ENCODE measurements around the gene ST7.

The ST7 gene

GRCh38 chr7:117127585-117128168, 174.4 kb downstream of the ST7 start:
- DNase-seq (ENCODE audit: low read depth, low spot score): peak; percentile 45

DNA sequence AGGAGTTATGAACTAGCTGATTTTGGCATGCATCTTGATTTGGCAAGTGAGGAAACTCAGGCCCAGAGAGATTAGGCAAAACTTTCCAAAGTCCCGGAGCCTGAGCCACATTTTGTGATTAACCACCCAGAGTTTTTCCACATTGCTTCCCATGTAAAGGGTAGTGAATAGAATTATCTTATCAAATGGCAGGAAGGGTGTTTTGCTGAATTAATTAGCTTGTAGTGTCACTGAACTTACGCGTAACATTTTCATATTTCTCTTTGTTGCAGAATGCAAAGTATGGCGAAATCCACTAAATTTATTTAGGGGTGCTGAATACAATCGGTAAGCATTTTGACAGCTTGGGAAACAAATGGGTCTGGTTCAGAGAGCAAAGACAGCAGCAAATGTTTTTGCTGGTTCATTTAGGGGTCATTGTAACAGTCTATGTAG, 176.2 kb downstream of the ST7 start:
- DNase-seq (ENCODE audit: low read depth, low spot score): no peak

GRCh38 chr7:117130262-117130661, 177.0 kb downstream of the ST7 start:
- no peak for DNase-seq (ENCODE audit: low read depth, low spot score)

DNA sequence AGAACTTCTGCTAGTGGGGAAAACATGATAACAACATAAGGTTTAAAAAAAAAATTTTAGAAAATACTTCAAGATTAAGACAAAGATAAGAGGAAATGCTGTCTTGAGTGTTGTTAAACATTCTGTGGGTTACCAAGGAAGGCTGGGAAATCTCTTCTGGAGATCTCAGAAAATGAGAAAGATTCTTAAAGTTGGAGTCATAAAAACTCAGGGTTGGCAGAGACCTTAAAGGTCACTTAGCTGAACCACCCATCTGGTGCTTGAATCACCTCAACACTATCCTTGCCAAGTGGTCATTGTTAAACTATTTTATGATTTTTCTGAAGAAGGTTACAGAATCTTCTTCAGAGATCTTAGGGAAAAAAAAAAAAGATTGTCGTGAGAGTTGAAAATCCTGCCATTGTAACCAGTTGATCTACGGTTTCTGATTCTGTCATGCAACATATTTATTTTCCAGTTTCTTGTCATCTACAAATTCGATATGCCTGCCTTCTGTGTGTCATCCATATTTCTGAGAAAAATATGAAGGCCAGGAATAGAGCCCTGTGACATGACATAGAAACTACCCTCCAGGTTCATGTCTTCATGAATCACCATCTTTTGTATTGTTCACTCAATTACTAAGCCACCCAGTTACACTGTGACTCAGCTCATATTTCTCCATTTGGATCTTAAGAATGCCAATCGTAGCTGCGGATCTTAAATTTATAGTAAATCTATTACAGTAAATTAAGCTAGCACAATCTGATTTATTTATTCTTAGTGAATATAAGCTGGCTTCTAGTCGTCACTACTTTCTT, 179.2 kb downstream of the ST7 start:
- DNase-seq (ENCODE audit: low read depth, low spot score): no peak

DNA sequence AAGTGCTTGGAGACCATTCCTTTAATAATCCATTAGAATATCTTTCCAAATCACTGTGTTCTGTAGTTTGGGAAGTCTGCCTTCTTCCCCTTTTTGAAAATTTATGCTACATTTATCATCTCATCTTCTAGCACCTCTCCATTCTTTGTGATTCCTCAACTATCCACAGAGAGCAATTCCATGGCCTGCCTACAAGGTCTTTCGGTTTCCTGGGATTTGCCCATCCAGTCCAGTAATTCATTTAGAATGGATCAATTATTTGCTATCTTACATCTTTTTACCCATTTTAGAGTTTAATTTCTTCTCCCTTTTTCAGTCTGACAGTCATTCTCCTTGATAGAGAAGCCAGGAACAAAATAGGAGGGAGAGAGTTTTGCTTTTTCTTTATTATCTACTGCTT, 179.8 kb downstream of the ST7 start:
- DNase-seq (ENCODE audit: low read depth, low spot score): no peak

DNA sequence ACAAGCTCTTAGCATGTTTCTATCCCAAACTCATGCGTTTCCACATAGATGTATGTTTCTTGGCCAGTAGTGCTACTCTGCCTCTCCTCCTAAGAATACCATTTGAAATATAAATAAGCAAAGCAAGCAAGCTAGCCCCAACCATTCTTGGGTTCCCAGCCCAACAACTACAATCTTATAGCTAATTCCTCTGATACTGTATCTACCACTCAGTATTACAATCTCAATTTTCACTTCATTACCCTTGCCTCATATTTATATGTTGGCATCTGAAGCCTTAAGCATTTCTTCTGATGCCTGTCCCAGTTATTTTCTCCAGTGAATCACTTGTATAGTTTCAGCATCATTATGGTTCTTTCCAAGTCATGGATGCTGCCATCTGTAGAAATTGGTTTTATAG, 181.1 kb downstream of the ST7 start:
- no peak for DNase-seq (ENCODE audit: low read depth, low spot score)

DNA sequence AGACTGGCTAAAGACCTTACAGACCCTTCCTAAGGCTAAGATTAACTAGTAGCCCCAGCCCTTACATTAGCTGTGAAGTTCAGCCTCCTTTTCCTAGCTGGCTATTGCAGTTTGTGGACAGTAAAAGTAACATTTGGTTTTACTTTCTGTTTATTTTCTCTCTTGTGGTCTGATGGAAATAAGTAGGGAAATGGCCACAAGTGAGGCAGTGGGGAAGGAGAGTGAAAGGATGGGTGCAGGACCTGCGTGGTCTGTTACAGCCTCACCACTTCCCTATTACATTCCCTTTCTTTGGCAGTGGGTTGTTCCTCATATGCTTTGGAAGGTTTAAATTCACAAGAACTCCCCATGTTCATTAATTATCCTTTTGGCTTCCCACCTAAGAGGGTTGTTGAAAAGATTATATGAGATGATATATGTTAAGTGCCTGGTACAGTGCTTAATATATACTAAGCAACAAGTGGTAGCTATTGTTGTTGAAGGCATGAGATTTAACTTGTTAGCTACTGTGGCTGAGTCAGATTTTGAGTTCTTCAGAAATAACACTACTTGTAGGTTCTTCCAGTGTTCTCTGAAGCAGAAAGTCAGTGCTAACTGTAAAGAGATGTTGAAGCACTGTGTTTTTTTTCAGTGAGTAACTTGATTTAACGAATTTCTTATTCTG, 181.7 kb downstream of the ST7 start:
- no peak for DNase-seq (ENCODE audit: low read depth, low spot score)

DNA sequence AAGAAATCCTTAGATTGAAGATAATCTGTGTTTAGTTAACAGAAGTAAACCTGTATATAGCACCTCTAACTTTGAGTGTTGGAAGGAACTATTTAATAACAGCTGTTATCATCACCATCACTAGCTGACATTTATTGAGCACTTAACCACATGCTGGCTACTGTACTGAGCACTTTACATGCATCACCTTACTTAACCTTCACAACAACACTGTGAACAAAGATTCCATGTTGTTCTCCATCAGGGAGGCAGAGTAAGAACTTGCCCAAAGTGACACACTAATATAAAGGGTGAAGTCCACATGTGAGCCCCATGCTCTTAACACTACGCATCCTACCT, 182.2 kb downstream of the ST7 start:
- DNase-seq (ENCODE audit: low read depth, low spot score): no peak

- no peak for DNase-seq (ENCODE audit: low read depth, low spot score)
These were observed 184.6 kb downstream of the ST7 start for GRCh38 chr7:117137868-117138267.

DNA sequence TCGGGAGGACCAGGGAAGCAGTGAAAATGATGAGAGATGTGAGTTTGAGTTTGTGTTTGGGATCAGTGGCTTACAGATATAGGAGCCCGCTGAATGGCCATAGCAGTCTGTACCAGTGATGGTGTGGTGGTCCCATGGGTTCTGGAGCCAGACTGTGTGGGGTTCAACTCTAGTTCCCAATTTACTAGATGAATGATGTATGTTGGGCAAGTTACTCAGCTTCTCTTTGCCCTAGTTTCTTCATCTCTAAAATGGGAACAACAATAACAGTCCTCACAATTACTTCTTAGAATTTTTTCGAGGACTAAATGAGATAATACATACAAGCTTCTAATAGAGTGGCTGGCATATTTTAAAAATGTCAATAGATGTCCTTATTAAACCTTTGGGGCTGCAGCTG, 185.2 kb downstream of the ST7 start:
- DNase-seq (ENCODE audit: low read depth, low spot score): no peak

DNA sequence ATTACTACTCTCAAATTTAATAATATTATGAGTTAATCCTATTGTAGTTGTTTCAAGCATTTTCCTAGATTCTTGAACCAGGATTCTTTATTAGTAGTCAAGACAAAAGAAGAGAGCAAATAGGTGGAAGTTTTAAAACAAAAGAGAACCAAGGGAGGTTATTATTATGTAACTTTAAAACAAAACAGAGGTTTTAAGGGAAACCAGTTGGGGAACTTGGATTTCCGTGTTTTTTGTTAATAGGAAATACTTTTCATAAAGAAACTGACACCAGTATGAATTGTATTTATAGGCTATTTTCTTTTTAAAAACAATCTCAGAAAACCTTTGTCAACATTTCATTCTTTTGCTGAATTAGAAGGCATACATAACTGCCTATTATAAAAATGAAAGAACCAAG, 185.7 kb downstream of the ST7 start:
- DNase-seq (ENCODE audit: low read depth, low spot score): no peak

- DNase-seq (ENCODE audit: low read depth, low spot score): no peak
These were observed 186.2 kb downstream of the ST7 start for GRCh38 chr7:117139397-117139984.

DNA sequence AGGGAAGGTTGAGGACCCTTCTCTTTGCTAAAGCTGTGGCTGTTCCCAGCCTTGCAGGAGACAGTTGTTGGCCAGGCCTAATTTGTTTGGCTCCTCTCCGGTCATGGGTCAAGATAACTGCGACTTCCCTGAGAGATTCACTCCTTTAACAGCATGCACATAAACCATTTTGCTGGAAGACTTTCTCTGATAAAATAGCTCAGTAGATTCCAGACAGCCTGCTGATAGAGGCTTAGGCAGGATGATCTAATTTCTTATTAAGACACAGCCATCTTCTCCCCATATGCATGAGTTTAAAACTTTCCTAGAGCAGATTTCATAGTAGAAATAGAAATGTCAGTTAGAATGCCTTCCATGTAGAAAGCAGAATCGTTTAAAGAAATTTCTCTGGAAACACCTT, 187.6 kb downstream of the ST7 start:
- DNase-seq (ENCODE audit: low read depth, low spot score): no peak

- DNase-seq (ENCODE audit: low read depth, low spot score): no peak
These were observed 189.8 kb downstream of the ST7 start for GRCh38 chr7:117143066-117143465.

DNA sequence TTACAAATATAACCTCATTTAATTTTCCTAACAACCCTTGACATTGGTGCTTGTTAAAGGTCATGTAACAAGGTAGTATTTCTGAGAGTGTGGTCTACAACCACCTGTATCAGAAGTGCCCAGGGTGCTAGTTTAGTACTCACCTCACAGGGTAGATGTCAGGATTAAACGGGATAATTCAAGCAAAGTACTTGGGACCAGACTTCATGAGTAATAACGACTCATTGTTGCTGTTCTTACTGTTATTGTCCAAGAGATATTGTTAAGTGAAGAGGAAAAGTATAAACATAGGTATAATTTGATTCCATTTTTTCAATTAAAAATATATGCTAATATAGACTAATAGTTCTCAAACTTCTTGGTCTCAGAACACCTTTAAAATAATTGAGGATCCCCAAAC, 190.3 kb downstream of the ST7 start:
- DNase-seq (ENCODE audit: low read depth, low spot score): no peak

- DNase-seq (ENCODE audit: low read depth, low spot score): no peak
These were observed 192.0 kb downstream of the ST7 start for GRCh38 chr7:117145333-117145732.

DNA sequence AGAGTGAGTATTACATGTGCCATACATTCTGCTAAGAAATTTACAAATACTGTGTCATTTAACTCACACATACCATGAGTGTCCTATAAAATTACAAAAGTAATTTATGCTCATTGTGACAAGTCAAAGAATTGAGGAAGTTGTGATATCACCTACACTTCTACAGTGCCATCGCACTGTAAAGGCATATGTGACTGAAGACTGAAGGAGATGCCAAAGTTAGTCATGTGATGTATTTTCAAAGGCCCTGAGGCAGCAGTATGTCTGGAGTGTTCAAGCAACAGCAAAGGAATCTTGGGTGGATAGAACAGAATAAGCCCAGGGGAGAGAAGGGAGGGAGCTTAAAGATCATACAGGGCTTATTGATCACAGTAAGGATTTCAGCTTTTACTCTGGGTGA, 192.8 kb downstream of the ST7 start:
- DNase-seq (ENCODE audit: low read depth, low spot score): no peak

DNA sequence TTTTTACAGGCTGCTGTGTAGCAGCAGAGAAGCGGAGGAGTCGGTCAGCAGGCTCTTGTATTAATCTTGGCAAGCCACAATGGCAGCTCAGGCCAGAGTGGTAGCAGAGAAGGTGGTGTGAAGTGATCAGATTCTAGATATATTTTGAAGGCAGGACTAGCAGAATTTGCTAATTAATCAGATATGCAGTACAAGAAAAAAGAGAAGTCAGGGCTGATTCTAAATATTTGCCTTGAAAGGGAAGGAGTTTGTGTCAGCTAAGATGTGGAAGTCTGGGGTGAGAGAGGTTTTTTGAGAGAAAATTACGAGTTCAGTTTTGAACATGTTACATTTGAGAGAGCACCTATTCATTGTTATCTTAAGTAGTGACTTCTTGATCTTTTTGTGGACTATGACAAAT, 193.2 kb downstream of the ST7 start:
- no peak for DNase-seq (ENCODE audit: low read depth, low spot score)

DNA sequence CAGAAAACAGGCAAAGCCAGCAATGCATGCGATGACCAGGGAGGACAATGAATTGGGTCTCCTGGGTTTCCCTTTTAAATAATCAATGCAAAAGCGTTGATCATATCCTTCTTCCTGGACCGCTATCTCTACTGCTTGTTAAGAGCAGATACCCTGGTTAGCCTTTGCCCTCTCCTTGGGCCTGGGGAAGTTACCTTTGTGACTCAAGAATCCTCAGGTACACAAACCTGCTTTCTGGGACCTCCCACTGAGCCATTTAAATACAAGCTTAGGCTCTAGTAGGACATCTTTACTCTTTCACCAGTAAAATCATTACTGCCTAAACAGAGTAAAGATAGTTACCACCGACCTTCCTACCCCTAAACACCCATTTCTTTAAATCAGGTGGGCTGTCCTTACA, 195.7 kb downstream of the ST7 start:
- DNase-seq (ENCODE audit: low read depth, low spot score): no peak

GRCh38 chr7:117149692-117150091, 196.4 kb downstream of the ST7 start:
- DNase-seq (ENCODE audit: low read depth, low spot score): no peak

GRCh38 chr7:117152213-117153007, 199.1 kb downstream of the ST7 start:
- DNase-seq (ENCODE audit: low read depth, low spot score): no peak

DNA sequence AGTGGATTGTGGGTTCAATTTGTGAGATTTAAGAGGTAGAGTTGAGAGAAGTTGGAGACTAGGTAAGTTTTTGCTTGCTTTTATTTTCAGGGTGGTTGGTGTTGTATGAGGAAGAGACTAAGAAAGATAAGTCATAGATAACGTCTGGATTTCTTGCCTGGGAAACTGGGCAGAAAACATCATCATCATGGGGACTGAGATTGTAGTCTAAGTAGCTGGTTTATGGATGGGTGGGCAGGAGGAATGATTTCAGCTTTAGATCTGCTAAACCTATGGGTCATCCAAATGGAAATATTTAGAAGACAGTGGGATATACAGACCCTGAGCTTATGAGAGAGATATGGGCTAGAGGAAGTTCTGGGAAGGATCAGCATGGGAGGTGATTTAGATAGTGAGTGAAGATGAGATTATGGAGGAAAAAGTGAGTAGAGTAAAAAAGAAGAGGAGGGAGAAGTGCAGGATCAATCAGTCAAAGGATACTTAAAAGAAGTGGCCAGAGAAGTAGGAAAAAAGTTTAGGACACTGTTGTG, 199.8 kb downstream of the ST7 start:
- no peak for DNase-seq (ENCODE audit: low read depth, low spot score)
